Astrocyte of the hippocampus (primary cell): ENCODE results near the gene SEMA3G.

Experiments
- DNase-seq: peaks from one replicate; pipeline ENCODE4 v3.0.0; 2011; ENCODE audit warnings: low read depth, low spot score

SEMA3G gene

DNA sequence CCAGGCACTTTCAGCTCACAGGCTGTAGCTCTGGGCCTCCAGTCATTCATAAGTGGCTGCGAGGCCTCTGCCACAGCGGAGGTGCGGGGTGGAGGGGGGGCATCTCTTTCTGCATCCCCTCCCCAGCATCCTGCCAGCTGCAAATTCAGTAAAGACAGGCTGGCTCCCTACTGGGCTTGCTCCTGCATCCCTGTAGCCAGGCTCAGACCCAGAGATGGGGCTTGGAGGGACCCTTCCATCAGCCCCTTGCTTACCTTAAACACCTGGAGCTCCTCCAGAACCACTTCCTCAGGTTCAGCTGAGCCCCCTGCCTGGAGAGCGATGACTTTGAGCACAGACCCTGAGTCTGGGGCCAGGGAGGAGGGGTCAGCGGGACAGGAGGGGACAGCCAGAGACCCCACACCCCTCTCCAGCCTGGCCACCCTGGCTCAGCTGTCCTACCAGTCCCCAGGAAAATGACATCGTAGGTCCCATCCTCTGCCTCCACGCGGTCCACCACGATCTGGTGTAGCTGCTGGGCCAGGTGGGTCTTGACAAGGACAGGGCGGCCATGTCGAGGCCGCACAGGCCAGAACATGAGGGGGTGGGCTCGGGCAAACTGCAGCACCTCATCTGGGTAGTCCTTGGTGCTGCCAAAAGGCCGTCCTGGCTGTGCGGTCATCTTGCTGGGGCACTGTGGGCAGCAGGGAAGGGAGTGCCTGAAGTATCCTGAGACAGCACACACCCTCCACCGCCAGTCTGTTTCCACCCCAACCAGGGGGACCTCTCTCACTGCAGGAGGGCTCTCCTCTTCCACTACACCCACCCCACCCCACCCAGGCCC is 5.3 kb downstream of the SEMA3G start:
- no peak for DNase-seq

DNA sequence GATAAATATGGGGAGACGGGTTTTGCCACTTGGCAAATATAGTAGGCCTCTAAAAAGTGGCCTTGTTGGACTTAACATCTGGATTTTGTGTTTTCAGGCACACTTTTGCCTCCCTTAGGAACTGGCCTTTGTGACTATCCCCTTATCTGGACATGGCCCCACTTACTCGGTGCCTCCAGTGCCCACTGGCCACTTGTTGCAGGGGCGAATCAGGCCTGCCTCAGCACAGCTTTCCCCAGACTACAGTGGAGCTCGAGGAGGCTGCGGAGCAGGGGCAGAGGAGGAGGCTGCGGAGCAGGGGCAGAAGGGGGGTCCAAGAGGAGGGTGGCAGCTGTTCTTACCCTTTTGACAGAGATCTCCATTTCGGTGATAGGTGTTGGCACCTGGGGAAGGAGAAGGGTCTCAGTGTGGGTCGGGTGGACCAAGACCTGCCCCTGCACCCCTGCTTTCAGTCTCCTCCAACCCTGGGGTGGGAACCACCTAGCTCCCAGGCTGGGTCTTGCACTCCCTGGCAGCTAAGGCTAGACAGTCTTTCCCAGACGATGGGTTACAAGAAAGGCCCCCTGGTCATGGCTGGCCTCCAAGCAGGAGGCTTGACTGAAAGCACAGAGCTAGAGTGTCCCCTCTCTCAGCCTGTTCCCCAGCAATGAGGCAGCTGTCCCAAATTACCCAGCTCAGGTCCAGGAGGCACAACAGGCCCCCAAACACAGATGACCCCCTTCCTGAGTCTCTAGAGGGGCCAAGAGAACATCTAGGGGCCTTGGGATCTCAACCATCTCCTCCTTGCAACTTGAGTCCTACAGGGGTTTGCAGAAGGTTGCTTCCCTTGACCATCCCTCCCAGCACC is 6.1 kb downstream of the SEMA3G start:
- no peak for DNase-seq

DNA sequence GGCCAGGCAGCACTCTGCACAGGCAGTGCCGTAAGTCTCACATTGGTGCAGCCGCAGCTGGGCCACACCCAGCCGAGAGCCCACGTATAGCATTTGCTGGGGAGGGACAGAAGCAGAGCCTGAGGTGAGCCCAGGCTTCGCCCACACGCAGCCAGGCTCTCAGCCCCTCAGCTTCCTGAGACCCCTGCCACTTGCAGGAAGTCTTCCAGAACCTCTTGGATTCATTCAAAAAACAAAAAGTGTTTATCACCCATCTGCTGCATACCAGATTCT is 6.9 kb downstream of the SEMA3G start:
- no peak for DNase-seq

DNA sequence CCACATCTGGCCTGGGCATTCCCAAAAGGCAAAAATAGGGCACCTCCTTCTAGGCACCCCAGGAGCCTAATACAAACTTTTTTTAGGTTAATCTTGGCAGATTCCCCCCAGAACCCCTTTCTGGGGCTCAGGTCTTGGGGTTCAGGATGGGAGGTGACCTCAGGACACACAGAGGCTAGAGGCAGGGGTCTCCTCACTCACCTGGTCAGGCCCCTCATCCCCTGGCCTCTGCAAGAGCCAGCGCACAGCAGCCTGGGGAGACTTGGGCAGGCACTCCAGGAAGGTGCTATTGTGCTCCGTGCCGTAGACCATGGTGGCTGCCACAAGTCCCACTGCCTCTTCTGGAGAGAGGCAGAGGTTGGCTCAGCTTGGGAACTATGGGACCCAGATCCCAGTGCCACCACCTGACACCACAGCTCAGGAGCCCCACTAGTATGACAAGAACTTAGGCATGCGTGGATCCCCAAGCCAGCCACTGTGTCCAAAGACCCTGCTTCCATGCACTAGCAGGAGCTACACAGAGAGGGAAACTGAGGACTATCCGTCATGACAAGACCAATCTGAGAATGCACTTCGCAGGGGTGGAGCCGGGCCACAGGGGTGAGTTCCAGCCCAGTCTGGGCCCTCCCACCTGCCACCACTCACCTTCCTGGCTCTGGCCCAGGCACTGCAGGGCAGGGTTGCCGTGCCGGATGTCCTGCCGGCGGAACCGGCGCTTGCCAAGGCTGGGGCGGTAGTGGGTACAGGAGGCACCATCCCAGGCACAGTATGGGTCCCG is 7.4 kb downstream of the SEMA3G start:
- DNase-seq, result no peak

DNA sequence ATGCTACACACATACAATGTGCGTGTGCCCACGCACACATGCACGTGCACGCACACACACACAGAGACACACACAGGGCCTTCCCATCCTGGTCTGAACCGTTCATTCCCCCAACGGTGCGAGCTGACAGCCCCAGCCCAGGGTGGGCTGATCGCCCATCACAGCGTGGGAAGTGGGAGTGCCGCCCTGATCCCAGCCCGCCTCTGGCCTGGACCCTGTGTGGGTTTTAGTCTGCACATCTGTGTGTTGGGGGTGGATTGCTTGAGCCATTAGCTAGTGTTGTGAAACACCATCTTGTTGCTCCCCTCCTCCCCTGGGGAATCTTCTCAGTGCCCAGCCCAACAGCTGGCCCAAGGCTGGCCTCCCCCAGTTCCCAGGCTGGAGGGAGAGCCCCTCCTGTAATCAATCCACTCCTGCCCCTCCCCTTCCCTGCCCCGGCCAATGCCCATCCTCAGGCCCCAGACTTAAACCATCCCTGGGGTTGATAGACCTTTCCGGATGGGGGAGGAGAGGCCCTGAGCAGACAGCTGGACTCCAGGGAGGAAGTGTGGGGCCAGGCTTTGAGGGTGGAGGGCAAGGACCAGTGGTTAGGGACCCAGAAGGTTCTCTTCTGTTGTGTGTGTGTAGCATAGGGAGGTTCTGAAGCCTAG is 8.3 kb downstream of the SEMA3G start:
- DNase-seq, result no peak

DNA sequence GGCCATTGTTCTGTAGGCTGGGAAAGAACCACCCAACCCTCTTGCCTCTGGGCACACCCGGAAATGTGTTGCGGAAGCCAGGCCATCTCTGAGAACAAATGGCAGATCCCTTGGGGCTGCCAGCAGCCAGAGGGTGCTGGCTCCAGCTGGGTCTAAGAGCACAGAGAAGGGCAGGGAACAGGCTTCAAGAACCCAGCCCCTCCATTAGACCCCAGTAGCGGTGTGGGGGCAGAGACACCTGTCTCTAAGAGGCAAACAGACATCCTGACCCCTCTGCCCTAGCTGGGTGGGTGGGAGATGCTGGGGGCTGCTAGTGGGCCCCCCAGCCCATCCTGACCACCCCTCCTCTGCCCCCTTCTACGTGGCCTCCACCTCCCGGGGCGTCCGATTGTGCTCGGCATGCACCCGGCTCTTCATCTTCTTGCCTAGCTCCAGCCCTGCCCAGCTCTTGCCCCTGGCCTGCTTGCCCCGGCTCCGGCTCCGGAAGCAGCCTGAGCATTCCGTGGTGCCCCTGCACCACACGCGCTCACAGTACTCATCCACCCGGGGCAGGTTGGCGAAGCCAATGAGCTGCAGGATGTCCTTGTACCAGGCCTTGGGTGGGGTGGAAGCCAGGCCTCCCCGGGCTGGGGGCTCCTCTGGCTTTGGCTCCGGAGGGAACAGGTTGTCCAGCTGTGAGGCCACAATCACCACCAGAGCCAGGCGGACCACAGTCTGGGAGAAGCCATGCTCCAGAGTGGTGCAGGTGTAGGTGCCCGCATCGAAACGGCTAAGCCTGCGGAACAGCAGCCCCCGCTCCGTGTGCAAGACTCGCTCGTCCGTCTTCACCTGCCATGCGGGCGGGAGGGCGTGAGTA is 9.4 kb downstream of the SEMA3G start:
- no peak for DNase-seq

DNA sequence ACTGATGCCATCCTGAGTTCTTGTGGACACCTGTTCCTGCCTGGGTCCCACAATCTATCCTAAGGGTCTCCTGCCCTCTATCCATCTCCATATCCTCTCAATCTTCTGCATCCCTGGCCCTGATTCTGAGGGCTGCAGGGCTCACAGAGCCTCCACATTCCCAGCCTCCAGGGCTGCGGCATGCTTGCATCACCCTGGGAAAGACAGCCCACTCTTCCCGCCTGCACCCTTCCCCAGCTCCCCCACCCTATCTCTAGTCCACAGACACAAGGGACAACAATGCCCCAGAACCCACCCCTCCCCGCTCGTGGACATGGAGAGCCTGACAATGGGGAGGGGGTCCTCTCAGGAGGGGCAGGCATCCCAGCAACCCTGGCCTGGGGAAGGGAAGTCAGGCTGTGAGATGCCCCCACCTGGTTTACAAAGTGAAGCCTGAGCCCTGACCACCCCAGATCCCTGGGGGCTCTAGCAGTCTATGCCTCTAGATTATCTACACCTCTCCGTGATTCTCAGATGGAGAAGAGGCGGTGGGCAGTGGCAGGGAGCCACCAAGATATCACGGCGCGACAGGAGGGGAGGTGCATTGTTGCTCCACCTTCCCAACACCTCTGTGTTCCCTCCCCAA is 10.3 kb downstream of the SEMA3G start:
- no peak for DNase-seq

DNA sequence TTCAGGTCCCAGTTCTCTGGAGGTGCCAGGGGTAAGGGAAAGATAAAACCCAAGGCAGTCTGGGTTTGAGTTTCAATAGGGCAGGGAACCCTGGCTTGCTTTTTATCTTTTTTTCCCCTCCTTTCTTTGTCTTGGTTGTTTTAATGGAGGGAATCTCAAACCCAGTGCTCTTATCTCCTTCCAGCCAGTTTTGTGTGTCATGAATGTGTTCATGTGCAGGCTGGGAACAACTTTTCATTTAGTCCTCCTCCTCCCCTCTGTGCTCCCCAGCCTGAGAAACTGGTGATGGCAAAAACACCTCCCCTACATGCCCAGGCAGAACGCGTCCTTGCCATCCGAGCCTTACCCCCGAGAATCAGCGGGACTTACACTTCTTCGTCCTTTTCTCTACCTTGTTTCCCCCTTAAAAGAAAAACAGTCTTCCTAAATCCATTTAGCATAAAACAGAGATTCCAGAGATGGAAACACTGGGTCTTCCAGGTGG is 10.9 kb downstream of the SEMA3G start:
- no peak for DNase-seq

DNA sequence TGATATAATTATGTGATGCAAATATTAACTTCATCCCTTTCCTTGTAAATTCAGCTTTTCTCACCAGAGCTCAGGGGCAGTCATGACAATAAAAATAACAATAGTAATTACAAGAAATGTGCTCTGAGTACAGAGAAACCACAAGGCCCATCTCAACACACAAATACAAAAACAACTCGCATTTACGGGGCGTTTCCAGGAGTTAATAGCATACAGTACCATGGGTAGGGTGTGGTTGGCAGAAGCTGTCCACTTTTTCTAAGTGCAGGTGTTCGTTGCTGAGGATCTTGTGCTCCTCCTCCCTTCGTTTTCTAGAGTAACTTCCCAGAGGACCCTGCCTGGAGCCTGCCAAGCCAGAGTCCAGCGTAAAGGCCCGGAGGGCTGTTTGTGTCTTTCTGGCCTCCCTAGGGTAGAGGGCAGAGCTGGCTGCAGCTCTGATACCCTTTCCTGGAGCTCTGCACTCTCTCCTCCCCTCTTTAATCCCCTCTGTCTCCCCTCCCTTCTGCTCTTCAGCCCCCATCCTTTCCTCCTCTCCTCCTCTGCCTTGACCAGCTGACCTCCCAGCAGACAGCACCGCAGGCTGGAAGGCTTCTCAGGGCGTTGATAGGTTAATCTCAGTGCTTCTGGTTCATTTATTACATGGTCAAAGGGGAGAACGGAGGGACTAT is 11.4 kb downstream of the SEMA3G start:
- DNase-seq, result no peak

DNA sequence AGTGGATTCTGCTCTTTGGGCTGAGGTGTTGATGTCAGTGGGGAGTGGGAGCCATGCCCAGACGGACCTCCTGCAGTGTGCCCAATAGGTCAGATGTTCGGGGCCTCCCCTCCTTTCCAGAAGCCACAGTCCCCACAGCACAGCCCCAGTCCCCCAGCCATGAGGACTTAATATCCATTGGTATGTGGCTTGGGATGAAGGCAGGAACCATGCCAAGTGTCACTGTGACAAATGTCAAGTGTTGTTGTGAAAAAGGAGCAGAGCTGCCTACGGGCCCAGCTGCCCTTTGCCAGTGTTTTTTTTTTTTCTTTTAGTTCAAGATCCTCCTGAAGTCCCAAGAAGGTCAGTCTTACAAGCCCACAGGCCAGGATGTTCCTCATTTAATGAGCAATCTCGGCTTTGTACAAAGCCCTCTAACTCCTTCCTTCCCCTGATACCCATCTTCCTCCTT is 12.2 kb downstream of the SEMA3G start:
- no peak for DNase-seq

DNA sequence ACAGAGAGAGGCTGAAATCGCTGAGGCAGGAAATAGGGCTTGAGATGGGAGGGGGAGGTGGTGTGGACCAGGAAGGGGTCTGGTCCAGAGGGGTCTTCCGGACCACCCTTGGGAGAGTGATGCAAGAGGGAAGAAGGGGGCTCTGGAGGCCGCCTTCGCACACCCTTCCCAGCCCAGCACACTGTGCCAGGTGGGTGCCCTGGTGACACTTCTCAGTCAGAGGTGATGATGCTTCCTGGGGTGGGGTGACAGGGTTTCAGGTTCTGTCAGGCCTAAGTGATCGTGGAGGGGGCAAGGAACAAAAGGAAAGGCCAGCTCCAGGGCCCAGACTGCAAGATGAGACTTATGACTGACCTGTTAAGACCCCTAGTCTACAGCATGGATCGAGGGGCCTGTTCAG is 12.7 kb downstream of the SEMA3G start:
- no peak for DNase-seq

DNA sequence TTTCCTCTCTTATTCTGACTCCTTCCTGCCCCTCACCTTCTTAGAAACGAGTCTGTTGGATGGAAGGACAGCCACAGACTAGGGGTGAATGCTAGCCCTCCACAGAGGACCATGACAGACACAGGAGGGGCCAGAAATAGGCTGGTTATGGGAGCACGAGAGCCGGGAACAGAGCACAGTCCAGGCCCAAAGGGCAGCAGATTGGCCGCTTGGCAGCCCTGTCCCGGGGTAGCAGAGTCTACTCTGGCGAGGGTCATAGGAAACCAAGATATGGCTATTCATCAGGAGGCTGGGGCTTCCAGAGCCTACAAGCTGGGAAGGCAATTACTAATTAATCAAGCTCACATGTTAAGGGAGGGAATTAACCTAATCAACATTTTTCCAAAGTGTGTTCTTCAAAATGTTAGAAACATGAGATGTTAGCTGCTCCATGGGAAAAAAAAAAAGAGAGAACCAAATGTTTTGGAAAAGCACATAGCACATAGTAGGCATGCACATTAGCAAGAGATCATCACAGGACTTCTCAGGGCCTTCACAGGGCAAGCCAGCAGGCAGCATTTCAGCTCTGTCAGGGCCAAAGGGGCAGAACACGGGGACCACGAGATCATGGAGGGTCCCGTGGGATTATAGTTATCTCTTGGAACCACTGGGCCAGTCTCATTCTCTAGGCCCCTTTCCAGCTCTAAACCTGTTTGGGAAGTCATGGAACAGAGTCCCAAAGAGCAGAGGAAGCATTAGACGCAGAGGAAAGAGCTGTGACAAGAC is 13.3 kb downstream of the SEMA3G start:
- DNase-seq, result no peak

DNA sequence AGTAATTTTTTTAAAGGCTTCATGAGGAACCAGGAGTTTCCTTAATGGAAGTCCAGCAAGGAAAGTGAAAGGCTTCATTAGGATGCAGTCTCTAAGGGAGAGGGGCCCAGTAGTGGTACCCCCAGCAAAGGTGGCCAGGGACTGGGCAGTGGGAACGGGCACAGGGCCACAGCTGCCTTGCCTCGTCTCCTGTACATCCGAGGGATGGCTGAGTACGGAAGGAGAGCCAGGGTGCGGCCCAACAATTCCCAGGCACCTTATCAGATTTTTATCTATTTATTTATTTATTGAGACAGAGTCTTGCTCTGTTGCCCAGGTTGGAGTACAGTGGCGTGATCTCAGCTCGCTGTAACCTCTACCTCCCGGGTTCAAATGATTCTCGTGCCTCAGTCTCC is 14.5 kb downstream of the SEMA3G start:
- no peak for DNase-seq

DNA sequence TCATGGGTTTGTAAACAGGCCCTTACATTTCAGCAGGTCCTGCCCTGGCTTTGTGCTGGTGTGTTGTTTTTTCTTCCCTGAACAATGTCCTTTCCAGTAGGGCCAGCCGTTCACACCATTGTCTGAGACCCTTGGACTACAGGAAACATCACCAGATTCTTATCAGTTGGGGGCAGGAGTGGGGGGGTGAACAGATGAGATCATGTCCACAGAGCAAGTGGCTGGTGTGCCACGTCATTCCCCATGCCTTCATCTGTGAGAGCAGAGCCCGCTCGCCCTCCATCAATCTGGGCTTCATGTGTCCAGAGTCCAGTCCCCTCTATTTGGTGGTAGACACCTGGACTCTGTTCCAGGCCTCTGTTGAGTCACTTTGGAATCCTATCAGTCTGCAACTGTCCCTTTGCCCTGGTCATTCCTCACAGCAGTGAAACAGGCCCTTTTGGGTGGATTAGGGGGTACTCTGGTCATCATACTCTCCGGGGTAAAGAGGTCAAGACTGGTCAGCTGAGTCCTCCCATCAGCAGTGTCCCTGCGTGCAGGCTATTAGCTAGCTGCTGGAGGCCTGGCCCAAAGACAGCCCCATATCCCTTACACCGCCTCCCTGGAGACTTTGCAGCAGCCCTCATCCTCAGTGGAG is 15.0 kb downstream of the SEMA3G start:
- DNase-seq, result no peak

DNA sequence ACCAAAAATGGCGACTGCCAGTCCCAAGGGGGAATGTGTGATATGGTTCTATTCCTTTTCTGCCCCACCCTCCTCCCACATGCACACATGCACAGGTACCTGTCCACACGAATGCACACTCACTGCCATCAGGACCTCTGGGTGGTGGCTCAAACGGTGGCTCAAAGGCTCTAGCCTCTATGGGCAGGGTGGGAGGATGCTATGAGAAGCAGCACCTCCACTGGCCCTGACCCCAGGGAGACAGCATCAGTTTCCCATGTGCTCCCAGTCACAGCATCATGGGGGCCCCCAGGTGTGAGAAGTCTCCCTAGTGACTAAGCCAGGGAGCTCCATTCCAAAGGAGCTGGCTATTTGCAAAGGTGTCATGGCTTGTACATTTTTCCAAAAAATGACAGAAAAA is 15.9 kb downstream of the SEMA3G start:
- no peak for DNase-seq

DNA sequence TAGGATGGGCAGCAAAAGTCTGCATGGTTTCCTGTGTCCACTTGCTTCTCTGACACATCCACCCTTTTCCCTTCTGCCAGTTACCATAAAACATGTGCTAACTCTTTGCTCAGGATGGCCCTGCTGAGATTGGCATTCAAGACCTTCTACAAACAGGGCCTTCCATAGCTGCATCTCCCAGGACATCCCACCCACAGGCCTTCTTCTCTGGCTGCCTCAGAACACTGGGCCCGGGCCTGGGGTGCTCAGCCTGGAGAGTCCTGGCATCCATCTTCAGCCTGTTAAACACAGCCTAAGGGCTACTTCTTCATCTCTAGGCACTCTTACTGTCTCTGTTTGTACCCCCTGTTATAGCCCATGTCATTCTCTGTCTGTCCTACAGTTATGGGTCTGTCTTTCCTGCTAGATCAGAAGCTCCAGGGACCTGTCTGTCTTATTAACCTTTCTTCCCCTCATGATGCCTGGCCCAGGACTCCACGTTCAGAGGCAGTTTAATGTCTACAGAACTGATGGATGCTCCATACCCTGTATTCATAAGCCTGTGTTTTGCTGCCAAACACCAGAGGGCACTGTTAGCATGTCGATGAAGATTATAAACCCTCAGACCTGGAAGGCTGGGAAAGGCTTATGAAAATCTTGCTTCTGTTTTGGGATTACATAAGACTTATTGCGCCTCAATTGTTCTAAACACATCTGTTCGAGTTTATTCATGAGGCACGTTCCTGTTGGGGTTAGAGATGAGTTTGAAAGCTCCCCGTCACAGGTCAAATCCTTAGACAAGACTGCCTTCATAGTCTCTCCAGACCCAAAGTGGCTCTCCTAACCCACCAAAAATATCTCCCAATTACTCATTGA is 16.5 kb downstream of the SEMA3G start:
- peak; percentile 81 for DNase-seq

DNA sequence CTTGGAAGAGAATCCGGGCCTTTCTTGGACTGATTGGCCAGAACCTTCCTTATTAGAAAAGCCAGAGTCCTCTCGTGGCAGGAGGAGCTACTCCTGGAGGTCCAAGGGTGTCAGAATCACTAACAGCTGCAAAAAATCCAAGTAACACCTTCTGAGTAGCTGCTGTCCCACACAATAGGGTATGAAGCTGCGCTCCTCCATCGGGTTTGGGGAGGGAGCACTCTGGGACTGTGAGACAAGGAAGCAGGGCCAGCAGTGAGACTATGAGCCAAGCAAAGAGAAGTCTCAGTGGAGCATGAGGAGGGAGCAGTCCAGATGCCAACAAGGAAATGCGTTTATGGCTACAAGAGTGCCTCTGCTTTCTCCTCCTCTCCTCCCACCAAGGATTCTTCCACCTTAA is 21.7 kb downstream of the SEMA3G start:
- no peak for DNase-seq

DNA sequence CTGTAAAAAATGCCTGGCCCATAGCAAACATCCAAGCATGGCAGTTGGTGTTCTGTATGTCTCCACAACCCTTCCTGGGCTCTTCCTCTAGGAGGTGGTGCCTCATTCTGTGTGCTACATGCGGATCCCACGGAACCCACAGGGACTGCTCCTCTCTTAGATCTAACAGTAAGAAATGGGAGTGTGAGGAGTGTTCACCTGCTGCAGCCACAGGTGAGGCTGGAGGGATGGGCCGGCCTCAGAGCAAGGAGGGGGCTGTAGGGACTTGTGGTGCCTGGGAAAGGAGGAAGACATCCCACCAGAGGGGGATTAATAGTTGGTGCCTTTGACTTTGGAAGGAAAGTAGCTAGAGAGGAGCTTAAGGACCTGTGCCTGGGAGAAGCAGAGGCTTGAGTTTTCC is 22.2 kb downstream of the SEMA3G start:
- no peak for DNase-seq
